NCI-H146 (cell line): ENCODE data around the gene TTN.
"Not testable (repeated sequence)": the region's sequence is repeated elsewhere in the genome, so short reads cannot be mapped to it uniquely, and the experiment has no call there.

Experiments used
- DNase-seq: peaks from one replicate; lab custom pipeline; 2025; lab: John Stamatoyannopoulos, UW

Gene TTN

GRCh38 chr2:178658480-178658879 is 148.7 kb downstream of the TTN start:
- not testable (repeated sequence) for DNase-seq

DNA sequence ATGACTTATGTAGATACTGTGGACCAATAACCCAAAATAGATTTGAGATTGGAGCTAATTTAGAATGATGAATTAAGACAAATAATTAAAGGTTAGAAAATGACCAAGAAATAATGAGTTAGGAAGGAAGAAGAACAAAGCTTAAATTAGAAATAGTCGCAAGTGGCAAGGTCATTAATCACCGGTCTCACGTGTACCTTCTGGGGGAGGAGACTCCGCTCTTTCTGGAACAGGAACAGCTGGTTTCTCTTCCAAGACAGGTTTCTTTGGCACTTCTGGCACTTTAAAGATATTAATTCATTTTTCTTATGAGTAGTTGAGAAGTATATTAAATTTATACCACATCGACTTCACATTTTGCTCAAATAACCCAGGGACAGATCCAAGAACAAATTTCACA is 156.7 kb downstream of the TTN start:
- no peak for DNase-seq

DNA sequence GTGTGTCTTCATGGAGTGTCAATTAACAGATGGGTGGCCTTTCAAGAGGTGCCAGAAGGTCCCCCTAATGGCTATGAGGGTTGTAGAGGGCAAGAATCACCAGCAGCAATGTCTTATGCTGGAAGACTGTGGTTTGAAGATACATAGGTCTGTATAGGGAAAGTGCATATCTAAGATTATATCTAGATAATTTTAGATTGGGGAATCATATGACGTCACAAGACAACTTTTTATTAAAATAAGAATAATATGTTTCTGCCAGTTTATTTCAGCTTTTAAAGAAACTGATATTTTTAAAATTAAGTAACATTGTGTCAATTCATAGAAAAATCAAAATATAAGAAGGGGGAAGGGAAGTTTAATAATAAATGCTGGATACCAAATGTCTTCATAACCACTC is 162.3 kb downstream of the TTN start:
- no peak for DNase-seq

DNA sequence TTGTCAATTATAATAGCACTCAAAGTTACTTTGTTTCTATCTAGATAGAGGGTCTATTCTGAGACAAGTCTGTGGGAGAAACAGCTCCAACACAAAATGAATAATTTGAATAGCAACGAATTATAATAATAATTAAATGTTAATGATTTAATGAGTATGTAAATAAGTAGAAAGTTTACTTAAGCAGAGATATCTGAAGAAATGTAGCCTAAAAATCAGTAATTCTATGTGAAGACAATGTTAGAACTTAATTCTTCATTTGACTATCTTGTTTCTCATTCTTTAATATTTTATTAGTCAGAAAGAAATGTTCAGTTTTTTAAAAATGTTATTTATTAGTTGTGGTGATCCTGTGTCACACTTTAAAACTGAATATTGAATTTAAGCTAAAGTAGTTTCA is 165.7 kb downstream of the TTN start:
- no peak for DNase-seq

GRCh38 chr2:178635897-178636296 is 171.3 kb downstream of the TTN start:
- DNase-seq = no peak

- DNase-seq = no peak
Observed at GRCh38 chr2:178632729-178633128, 174.5 kb downstream of the TTN start.

DNA sequence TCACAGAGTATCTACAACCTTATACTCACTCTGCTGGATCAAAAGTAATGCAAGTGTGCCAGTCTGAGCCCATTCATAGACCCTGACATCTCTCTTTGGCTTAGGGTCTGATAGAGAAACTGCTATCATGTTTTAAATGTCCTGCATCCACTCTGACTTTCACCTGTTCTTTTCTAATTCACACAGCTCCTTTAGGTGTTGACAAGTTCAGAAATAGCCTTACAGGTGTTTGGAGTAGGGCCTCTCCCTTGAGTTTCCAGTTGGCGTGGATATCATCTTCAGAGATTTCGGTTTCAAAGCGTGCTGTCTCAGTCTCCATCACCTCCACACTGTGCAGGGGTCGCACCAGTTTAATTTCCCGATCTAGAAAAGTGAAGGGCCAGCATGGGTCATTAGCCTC is 176.6 kb downstream of the TTN start:
- no peak for DNase-seq

- DNase-seq = no peak
Observed at GRCh38 chr2:178629463-178629862, 177.8 kb downstream of the TTN start.

- DNase-seq = no peak
Observed at GRCh38 chr2:178628605-178629004, 178.6 kb downstream of the TTN start.

GRCh38 chr2:178627401-178627800 is 179.8 kb downstream of the TTN start:
- DNase-seq = no peak

DNA sequence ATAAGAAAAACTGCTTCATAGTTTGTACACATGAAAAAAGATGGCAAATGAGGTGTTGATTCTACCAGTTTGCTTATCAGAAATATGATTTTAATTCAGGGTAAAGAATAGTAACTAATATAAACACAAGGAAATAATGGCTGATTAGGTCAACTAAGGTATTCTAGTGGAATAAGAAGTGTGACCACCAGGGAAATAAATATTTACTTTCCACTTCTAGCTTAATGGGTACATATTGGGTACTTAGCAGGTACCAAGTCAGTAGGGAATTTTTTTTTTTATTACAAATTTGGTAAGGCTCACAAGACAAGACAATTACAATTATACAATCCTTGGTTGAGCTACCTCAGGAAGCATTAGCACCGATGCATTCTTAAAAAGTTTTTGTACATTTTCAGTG is 191.3 kb downstream of the TTN start:
- no peak for DNase-seq

DNA sequence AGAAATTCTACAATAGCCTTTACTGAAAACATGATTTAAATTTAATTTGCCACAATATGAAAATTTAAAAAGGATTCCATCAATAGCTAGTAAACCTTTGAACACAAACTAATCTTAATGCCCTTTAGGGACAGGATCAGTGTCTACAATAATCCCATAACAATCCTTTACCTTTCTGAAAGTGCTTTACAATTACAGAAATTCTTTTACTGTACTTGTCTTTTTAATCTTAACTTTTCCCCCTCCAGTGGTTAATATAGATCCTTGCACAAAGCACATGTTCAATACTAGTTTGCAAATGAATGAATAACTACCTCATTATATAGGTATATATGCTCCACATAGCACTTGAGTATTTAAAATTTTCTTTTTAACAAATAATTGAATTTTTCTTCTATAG is 204.3 kb downstream of the TTN start:
- DNase-seq = no peak

DNA sequence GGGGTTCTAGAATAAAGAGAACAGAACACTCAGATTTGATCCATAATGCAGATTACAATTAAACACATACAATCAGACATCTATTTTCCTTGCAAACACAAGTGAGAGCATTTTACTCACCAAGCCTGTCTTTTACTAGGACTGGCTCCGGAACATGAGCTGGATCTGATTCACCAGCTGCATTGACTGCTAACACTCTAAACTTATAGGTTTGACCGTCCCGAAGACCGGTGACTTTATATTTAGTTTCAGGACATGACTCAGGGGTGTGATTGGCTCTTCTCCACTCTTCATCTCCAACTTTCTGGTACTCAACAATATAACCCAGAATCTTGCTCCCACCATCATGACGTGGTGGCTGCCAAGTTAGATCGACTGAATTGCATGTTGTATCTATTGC is 214.6 kb downstream of the TTN start:
- no peak for DNase-seq

DNA sequence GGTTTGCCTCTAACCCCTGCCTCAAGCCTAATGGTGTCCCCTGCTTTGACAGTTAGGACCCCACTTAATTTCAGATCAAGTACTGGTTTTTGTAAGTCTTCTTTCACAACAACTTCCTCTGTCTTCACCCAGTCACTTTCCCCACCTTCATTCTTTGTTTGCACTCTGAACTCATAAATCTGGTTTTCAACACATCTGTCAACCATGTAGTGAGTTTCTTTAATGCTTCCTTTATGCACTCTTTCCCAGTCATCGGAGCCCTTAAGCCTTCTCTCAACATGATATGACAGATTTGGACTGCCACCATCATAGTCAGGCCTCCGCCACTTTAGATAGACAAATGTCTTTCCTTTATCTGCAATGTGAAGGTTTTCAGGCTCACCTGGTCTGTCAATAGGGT is 217.9 kb downstream of the TTN start:
- no peak for DNase-seq

GRCh38 chr2:178584666-178585065 is 222.6 kb downstream of the TTN start:
- DNase-seq = no peak

DNA sequence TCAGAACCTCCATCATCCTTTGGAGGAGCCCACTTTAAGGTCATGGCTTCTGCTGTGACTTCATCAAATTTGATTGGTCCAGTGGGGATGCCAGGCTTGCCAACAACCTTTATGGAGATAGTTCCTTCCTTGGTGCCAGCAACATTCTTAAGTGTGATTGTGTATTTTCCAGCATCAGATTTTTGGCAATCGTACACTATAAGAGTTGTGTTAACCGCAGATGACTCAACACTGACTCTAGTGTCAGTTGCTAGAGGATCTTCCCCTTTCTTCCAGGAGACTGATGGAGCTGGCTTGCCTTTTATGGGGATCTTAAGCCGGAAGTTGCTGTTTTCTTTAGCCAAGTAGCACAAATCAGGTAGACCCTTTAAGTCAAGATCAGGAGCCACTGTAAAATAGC is 228.2 kb downstream of the TTN start:
- DNase-seq = no peak

- no peak for DNase-seq
Observed at GRCh38 chr2:178574789-178575188, 232.4 kb downstream of the TTN start.

DNA sequence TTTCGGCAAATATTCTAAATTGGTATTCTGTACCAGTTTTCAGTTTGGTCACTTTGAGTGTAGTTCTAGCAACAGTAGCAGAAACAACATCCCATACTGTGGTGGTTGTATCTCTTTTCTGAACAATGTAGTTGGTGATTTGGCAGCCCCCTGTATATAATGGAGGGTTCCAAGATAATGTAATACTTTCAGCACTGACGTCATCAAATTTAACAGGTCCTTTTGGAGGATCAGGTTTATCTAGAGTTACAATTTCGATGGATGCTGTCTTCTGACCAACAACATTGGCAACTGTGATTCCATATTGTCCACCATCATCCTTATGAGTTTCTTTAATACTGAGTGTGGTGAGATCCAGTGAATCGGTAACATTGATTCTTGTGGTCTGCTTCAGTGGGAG is 239.0 kb downstream of the TTN start:
- no peak for DNase-seq

GRCh38 chr2:178553047-178553446 is 254.2 kb downstream of the TTN start:
- DNase-seq = no peak

DNA sequence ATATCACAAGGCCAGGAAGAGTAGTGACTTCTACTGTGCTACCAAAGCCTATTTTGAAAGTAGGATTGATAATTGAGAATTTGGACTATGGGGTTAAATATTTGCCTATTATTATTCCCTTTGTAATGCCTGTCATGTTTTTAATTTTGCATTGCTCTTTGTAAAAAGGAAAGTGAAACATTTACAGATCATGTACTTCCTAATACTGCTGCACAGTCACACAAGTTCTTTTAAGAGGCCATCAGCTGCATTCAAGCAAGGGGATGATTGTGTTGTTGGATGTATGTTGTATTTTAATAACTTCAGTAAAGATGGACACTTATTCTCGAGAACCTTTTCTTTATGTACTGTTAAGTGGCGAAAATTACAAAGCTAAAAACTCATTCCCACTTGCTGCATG is 256.9 kb downstream of the TTN start:
- no peak for DNase-seq

DNA sequence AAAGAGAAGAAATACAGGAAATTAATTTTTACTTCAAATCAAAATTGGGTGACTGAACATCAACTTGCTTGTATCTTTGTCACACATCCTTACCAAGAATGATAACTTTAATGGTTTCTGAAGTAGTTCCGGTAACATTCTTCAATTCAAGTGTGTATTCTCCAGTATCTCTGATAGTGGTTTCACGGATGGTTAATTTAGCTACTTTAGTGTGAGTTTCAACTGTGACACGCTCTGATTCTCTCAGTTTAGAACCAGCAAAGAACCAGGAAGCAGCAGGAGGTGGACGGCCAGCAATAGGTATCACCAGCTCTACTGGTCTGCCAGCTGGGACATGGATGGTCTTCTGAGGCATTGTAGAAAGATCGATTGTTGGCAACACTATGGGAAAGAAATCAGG is 264.7 kb downstream of the TTN start:
- DNase-seq = no peak

DNA sequence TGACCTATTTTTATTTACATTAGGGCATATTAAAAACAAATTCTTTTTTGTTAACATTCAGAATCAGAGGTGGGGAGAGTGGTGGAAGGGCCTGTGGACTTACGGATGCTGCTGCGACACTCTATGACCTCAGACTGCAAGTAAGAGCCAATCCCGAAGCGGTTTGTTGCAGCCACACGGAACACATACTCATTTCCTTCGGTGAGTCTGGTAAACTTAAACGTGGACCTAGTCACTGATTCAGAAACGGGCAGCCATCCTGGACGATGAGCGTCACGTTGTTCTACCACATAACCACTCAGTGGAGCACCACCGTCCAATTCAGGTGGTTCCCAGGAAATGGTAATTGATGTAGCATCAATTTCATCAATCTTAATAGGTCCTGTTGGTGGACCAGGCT is 265.1 kb downstream of the TTN start:
- no peak for DNase-seq

DNA sequence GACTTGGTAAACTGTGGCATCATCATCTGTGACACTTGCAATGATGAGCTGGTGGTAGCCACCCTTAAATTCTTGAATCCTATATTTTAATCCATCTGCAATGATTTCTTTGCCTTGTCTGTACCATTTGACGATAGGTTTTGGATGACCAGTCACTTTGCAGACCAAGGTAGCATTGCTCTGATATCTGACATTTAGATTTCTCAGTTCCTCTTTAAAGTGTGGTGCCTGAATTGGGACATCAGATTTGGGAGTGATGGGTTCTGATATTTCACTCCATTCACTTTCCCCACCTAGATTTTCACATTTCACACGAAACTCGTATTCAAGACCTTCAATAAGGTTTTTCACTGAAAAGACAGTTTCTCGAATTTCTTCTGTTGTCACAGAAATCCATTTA is 271.2 kb downstream of the TTN start:
- no peak for DNase-seq

DNA sequence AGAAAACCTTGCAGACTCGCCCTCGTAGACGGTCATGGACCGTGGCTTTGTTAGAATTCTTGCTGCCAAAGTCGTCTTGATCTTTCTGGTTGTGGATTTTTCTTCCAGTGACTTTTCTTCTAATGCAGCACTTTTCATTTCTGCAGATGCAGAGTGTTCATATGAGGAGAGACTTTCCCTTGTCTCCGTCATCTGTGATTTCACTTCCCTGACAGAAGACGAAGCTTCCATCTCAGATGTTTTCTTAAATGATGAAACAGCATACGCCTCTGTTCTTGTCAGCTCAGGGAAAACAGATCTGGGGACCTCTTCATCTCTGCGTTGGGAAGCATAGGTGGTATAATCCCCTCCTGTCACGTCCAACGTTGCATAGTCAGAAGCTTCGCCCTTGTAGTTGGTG is 276.1 kb downstream of the TTN start:
- no peak for DNase-seq

DNA sequence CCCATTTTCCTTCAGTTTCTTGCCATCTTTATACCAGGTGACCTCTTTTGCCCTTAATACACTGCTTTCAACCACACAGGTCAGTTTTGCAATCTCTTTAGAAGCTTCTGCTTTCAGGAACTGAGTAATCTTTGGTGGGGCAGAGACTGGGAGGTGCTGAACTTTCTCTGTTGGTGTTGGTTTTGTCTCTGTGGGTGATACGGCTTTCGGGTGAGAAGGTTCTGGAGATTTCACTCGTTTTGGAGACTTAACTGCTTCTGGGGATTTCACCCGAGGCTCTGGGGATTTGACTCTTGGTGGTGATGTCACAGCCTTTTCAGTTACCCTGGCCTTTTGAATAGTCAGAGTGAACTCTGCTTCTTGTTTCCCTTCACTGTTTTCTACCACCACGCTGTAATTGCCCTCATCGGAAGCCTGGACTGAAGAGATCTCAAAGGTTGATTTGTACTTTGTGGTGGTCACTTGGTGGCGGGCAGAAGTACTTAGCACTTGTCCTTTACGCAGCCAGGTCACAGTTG is 276.5 kb downstream of the TTN start:
- no peak for DNase-seq
